HepG2 (cell line): Measurements from ENCODE around the gene CAMTA1. TPM values are rescaled to one million over a fixed set of nuclear protein-coding genes. Genes with fewer than 3 reads are reported as not detected.

Experiments used
- DRAP1 ChIP-seq: IDR thresholded peaks from 2 replicates; pipeline ENCODE4 v1.6.1; 2016; ENCODE audit warnings: missing genetic modification reagents, missing compliant biosample characterization
- ETV5 ChIP-seq: IDR thresholded peaks from 2 replicates; pipeline ENCODE4 v1.6.1; 2018; ENCODE audit warnings: missing biosample characterization, missing genetic modification reagents, inconsistent platforms, borderline replicate concordance
- FOXA3 ChIP-seq: IDR thresholded peaks from 2 replicates; pipeline ENCODE4 v1.6.1; 2016; ENCODE audit warnings: missing genetic modification reagents, missing compliant biosample characterization
- GATA4 ChIP-seq: sonication (generic); IDR thresholded peaks from 2 replicates; pipeline ENCODE4 v1.6.1; 2016; ENCODE audit warnings: antibody characterized with exemption, low read depth, borderline replicate concordance
- GPBP1L1 ChIP-seq: sonication (generic); formaldehyde crosslinking; IDR thresholded peaks from 2 replicates; pipeline ENCODE4 v1.5.0; 2020; ENCODE audit warnings: mild to moderate bottlenecking, missing genetic modification reagents
- GZF1 ChIP-seq: sonication (generic); formaldehyde crosslinking; IDR thresholded peaks from 2 replicates; pipeline ENCODE4 v1.5.1; 2020; ENCODE audit warnings: mild to moderate bottlenecking, missing genetic modification reagents
- ISX ChIP-seq: sonication (generic); formaldehyde crosslinking; conservative IDR thresholded peaks from 2 replicates; pipeline ENCODE4 v1.5.0; 2020; ENCODE audit warnings: missing genetic modification reagents
- NR2F6 ChIP-seq, 2 experiments: IDR thresholded peaks; 2 replicates each; pipeline ENCODE4 v1.6.1; 2016; ENCODE audit warnings: antibody characterized with exemption in 1 of 2, mild to moderate bottlenecking in 1 of 2
- PHB2 ChIP-seq: fragments of 450-650 bp; IDR thresholded peaks from 2 replicates; pipeline ENCODE4 v1.6.1; 2018; ENCODE audit not compliant: partially characterized antibody
- SMARCC2 ChIP-seq: fragments of 450-650 bp; IDR thresholded peaks from 2 replicates; pipeline ENCODE4 v1.6.1; 2017; ENCODE audit warnings: antibody characterized with exemption, mild to moderate bottlenecking
- TEAD2 ChIP-seq: sonication (generic); formaldehyde crosslinking; IDR thresholded peaks from 2 replicates; pipeline ENCODE4 v1.9.0; 2021; ENCODE audit warnings: missing genetic modification reagents
- YY1 ChIP-seq: IDR thresholded peaks from 2 replicates; pipeline ENCODE4 v1.6.1; 2011; ENCODE audit warnings: low read length, low read depth, moderate library complexity, mild to moderate bottlenecking; ENCODE audit not compliant: insufficient read depth, insufficient replicate concordance
- ZNF362 ChIP-seq: sonication (generic); formaldehyde crosslinking; IDR thresholded peaks from 2 replicates; pipeline ENCODE4 v1.4.0; 2020; ENCODE audit warnings: missing genetic modification reagents, mild to moderate bottlenecking, borderline replicate concordance
- ZNF501 ChIP-seq: sonication (generic); formaldehyde crosslinking; IDR thresholded peaks from 2 replicates; pipeline ENCODE4 v1.5.1; 2020; ENCODE audit warnings: mild to moderate bottlenecking, moderate library complexity, missing genetic modification reagents
- polyA plus RNA-seq, 8 experiments: library from polyadenylated mRNA; depleted of rRNA in 3 of 8; stranded (reverse) in 7 of 8; unstranded in 1 of 8; fragments of >200 nt; fragmentation: Illumina TruSeq in 4 of 8; extraction: Trizol in 4 of 8; gene quantifications; 2 replicates each; pipeline versions ENCODE4 v1.2.1 to v1.2.3, GENCODE V29; 2011 to 2016; ENCODE audit warnings: low read depth in 4 of 8, missing spikeins in 1 of 8, mixed read lengths in 1 of 8; ENCODE audit not compliant: insufficient read depth in 1 of 8
- total RNA-seq, 5 experiments: library from RNA; depleted of rRNA; stranded (reverse); fragments of >200 nt; fragmentation: Illumina TruSeq; extraction: Trizol; gene quantifications; 2 replicates each; pipeline ENCODE4 v1.2.3, GENCODE V29; 2016; ENCODE audit warnings: low read depth in 1 of 5
- TF ChIP-seq, protein P1 (sequence below): sonication (generic); formaldehyde crosslinking; IDR thresholded peaks from 2 replicates; pipeline ENCODE4 v1.4.0; 2020; ENCODE audit warnings: mild to moderate bottlenecking, missing genetic modification reagents
- TF ChIP-seq, protein P2 (sequence below): IDR thresholded peaks from 2 replicates; pipeline ENCODE4 v1.6.1; 2016; ENCODE audit warnings: control low read depth
- TF ChIP-seq, protein P3 (sequence below): sonication (generic); formaldehyde crosslinking; IDR thresholded peaks from 2 replicates; pipeline ENCODE4 v1.5.1; 2020; ENCODE audit warnings: mild to moderate bottlenecking, missing genetic modification reagents, borderline replicate concordance
- TF ChIP-seq, protein P4 (sequence below): sonication (generic); formaldehyde crosslinking; IDR thresholded peaks from 2 replicates; pipeline ENCODE4 v1.9.0; 2021; ENCODE audit warnings: missing genetic modification reagents, borderline replicate concordance

CAMTA1 gene
- total and polyA plus RNA-seq, 2 of the 13 experiments (the other 11 are each of a cell fraction or from before 2014, with no cell fraction given): 25.0 to 36.4 TPM

DNA sequence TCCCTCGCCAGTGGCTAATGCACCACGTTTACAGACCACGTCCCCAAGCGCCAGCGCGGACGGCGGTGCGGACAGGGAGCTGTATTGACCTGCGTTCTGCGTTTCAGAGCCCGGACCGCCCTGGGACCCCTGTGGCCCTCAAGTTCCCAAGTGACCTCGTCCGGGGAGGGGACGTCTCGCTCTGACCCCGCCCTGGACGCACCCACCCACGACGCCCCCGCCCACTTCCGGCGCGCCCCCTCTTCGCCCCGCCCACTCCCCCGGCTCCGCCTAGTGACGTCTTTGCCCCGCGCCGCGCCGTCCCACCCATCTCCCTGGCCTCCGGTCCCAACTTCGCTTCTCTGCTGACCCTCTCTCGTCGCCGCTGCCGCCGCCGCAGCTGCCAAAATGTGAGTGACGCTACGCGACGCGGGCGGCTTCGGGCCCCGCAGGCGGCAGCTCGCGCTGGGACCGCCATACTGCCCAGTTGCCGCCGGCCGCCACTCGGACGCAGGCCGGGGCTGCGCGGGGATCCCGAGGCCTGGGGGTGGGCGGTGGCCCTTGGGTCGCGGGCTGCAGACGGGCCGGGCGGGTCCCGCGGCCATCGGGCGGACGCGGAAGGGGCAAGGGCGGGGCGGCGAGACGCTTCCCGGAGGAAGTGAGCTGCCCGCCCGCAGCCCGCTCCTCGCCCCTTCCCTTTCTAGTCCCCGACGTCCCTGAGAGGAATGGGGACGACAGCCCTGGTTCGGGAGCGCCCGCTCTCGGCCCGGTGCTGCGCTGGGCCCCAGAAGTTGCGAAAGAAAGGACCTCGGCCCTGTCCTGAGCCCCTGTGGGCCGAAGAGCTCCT is 986.0 kb downstream of the CAMTA1 start, which contains the start of gene VAMP3 (continued):
- TF ChIP-seq ZNF362 (CRISPR knock-in tag) (no peak; the same call in 1 of the 2 replicates), ETV5 (CRISPR knock-in tag) (no peak), YY1 (peak; percentile 64), NR2F6 (IDR thresholded peaks at IDR 0.05) (0 out of 2 replicates have a peak, but pooled peaks have one; percentile 7), NR2F6 (CRISPR knock-in tag; IDR thresholded peaks at IDR 0.05) (peak; percentile 48; the same call in 1 of the 2 replicates), FOXA3 (CRISPR knock-in tag) (no peak), GATA4 (no peak), SMARCC2 (no peak), DRAP1 (CRISPR knock-in tag) (no peak), GZF1 (CRISPR knock-in tag) (no peak), GPBP1L1 (CRISPR knock-in tag) (no peak), ISX (CRISPR knock-in tag) (no peak), ZNF501 (no peak), TEAD2 (CRISPR knock-in tag) (no peak), PHB2 (no peak)
- TF ChIP-seq, protein P1, sequence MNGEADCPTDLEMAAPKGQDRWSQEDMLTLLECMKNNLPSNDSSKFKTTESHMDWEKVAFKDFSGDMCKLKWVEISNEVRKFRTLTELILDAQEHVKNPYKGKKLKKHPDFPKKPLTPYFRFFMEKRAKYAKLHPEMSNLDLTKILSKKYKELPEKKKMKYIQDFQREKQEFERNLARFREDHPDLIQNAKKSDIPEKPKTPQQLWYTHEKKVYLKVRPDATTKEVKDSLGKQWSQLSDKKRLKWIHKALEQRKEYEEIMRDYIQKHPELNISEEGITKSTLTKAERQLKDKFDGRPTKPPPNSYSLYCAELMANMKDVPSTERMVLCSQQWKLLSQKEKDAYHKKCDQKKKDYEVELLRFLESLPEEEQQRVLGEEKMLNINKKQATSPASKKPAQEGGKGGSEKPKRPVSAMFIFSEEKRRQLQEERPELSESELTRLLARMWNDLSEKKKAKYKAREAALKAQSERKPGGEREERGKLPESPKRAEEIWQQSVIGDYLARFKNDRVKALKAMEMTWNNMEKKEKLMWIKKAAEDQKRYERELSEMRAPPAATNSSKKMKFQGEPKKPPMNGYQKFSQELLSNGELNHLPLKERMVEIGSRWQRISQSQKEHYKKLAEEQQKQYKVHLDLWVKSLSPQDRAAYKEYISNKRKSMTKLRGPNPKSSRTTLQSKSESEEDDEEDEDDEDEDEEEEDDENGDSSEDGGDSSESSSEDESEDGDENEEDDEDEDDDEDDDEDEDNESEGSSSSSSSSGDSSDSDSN (CRISPR knock-in tag): peak; percentile 66; the same call in 1 of the 2 replicates
- TF ChIP-seq, protein P2, sequence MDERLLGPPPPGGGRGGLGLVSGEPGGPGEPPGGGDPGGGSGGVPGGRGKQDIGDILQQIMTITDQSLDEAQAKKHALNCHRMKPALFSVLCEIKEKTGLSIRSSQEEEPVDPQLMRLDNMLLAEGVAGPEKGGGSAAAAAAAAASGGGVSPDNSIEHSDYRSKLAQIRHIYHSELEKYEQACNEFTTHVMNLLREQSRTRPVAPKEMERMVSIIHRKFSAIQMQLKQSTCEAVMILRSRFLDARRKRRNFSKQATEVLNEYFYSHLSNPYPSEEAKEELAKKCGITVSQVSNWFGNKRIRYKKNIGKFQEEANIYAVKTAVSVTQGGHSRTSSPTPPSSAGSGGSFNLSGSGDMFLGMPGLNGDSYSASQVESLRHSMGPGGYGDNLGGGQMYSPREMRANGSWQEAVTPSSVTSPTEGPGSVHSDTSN: no peak
- TF ChIP-seq, protein P3, sequence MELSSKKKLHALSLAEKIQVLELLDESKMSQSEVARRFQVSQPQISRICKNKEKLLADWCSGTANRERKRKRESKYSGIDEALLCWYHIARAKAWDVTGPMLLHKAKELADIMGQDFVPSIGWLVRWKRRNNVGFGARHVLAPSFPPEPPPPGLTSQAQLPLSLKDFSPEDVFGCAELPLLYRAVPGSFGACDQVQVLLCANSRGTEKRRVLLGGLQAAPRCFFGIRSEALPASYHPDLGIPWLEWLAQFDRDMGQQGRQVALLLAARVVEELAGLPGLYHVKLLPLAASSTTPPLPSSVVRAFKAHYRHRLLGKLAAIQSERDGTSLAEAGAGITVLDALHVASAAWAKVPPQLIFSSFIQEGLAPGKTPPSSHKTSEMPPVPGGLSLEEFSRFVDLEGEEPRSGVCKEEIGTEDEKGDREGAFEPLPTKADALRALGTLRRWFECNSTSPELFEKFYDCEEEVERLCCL (CRISPR knock-in tag): no peak
- TF ChIP-seq, protein P4, sequence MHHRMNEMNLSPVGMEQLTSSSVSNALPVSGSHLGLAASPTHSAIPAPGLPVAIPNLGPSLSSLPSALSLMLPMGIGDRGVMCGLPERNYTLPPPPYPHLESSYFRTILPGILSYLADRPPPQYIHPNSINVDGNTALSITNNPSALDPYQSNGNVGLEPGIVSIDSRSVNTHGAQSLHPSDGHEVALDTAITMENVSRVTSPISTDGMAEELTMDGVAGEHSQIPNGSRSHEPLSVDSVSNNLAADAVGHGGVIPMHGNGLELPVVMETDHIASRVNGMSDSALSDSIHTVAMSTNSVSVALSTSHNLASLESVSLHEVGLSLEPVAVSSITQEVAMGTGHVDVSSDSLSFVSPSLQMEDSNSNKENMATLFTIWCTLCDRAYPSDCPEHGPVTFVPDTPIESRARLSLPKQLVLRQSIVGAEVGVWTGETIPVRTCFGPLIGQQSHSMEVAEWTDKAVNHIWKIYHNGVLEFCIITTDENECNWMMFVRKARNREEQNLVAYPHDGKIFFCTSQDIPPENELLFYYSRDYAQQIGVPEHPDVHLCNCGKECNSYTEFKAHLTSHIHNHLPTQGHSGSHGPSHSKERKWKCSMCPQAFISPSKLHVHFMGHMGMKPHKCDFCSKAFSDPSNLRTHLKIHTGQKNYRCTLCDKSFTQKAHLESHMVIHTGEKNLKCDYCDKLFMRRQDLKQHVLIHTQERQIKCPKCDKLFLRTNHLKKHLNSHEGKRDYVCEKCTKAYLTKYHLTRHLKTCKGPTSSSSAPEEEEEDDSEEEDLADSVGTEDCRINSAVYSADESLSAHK (CRISPR knock-in tag): no peak
